K562 (cell line): ENCODE data around the gene COL23A1. TPM values are rescaled to one million over a fixed set of nuclear protein-coding genes. Genes with fewer than 3 reads are reported as not detected.

ENCODE experiments used
- ATAC-seq: fragments of 200-7000 bp; cut with Tn5 transposase; 3 replicates; pipeline ENCODE4 v1.9.1; 2020; ENCODE audit warnings: moderate library complexity
- BruUV-seq: library from RNA; stranded (reverse); fragments of 400-500 nt; replicated peaks from 2 replicates; lab custom pipeline; 2021; lab: Mats Ljungman, UMichigan
- CTCF ChIA-PET: fragments of 300-600 bp; formaldehyde crosslinking; extraction: SDS; loops from one replicate; lab custom pipeline; 2021; ENCODE audit warnings: low intra/inter-chr PET ratio; lab: Yijun Ruan, JAX
- POLR2A ChIA-PET: fragments of 300-600, 350-650 bp; sonication (Branson Sonifier 250); formaldehyde crosslinking; extraction: SDS; loops from one replicate; lab custom pipeline; 2021; ENCODE audit warnings: antibody characterized with exemption, inconsistent platforms; lab: Yijun Ruan, JAX
- DNase-seq, 4 experiments: peaks; one replicate each; pipeline versions ENCODE4 v3.0.0 to v3.0.0-alpha.2; 2011 to 2018; ENCODE audit warnings: low spot score in 3 of 4, mixed read lengths in 3 of 4; ENCODE audit errors: extremely low read depth in 1 of 4
- FAIRE-seq: peaks from 2 replicates; lab custom pipeline; 2011; peaks lifted over from hg19 to GRCh38; lab: Jason Lieb, UNC
- H2AFZ ChIP-seq: 2 replicates; pipeline ENCODE4 v1.6.0; 2011; ENCODE audit warnings: low read depth, low read length, control low read depth, inconsistent platforms
- H3K27ac ChIP-seq: fragments of 200-600 bp; 3 replicates; pipeline ENCODE4 v1.8.0; 2011; ENCODE audit warnings: low read depth, mild to moderate bottlenecking, control low read depth, inconsistent platforms, low read length, moderate library complexity, mixed read lengths; ENCODE audit errors: extremely low read depth
- H3K27me3 ChIP-seq, 2 experiments: fragments of 300-600 bp in 1 of 2; 2 replicates in 1 of 2; 3 replicates in 1 of 2; pipeline versions ENCODE4 v1.6.0 to v1.8.0; 2011; ENCODE audit warnings: inconsistent platforms in 2 of 2, low read length in 2 of 2, mild to moderate bottlenecking in 1 of 2, mixed read lengths in 1 of 2, moderate library complexity in 1 of 2; ENCODE audit not compliant: control insufficient read depth in 2 of 2, insufficient read depth in 2 of 2
- H3K36me3 ChIP-seq: fragments of 300-600 bp; 3 replicates; pipeline ENCODE4 v1.8.0; 2011; ENCODE audit warnings: mild to moderate bottlenecking, low read length, inconsistent platforms; ENCODE audit not compliant: control insufficient read depth, insufficient read depth
- H3K4me1 ChIP-seq, 2 experiments: fragments of 200-600 bp in 1 of 2; replicated peaks in 1 of 2; 2 replicates in 1 of 2; 3 replicates in 1 of 2; pipeline versions ENCODE4 v1.5.1 to v1.8.0; 2011; ENCODE audit warnings: inconsistent platforms in 2 of 2, low read length in 2 of 2, mild to moderate bottlenecking in 1 of 2, mixed read lengths in 1 of 2, moderate library complexity in 1 of 2; ENCODE audit not compliant: control insufficient read depth in 2 of 2, insufficient read depth in 2 of 2
- H3K4me2 ChIP-seq: 2 replicates; pipeline ENCODE4 v1.6.1; 2011; ENCODE audit warnings: low read length, control low read depth, inconsistent platforms, mixed read lengths; ENCODE audit not compliant: insufficient read depth
- H3K4me3 ChIP-seq: fragments of 200-600 bp; sonication (generic), shearing (Covaris generic); 2 replicates; pipeline ENCODE4 v1.5.1; 2016; ENCODE audit warnings: control low read depth, inconsistent platforms
- H3K79me2 ChIP-seq: fragments of 200-600 bp; 3 replicates; pipeline ENCODE4 v1.8.0; 2011; ENCODE audit warnings: low read length, inconsistent platforms; ENCODE audit not compliant: control insufficient read depth, insufficient read depth
- H3K9ac ChIP-seq, 2 experiments: 2 replicates each; pipeline versions ENCODE4 v1.6.0 to v1.6.1; 2011; ENCODE audit warnings: low read depth in 2 of 2, low read length in 2 of 2, control low read depth in 1 of 2, inconsistent platforms in 1 of 2, mild to moderate bottlenecking in 1 of 2, mixed read lengths in 1 of 2; ENCODE audit not compliant: insufficient read depth in 1 of 2
- H3K9me1 ChIP-seq: one replicate; pipeline ENCODE4 v1.6.0; 2011; ENCODE audit warnings: inconsistent platforms, mild to moderate bottlenecking, low read length, moderate library complexity; ENCODE audit not compliant: control insufficient read depth, insufficient read depth
- H3K9me3 ChIP-seq: replicated peaks from 2 replicates; pipeline ENCODE4 v1.5.1; 2011; ENCODE audit warnings: low read depth, low read length, inconsistent platforms; ENCODE audit not compliant: control insufficient read depth, insufficient read depth
- H4K20me1 ChIP-seq: replicated peaks from 2 replicates; pipeline ENCODE4 v1.6.1; 2011; ENCODE audit warnings: low read length, inconsistent platforms, mixed read lengths; ENCODE audit not compliant: control insufficient read depth, insufficient read depth
- CTBP1 ChIP-seq: fragments of 450-650 bp; IDR thresholded peaks from 2 replicates; pipeline ENCODE4 v1.6.1; 2016; ENCODE audit warnings: borderline replicate concordance
- POLR2A ChIP-seq: fragments of 450-650 bp; conservative IDR thresholded peaks from 2 replicates; pipeline ENCODE4 v1.6.1; 2016
- XRCC5 ChIP-seq: fragments of 200-400 bp; formaldehyde crosslinking; IDR thresholded peaks from 2 replicates; pipeline ENCODE4 v1.6.1; 2017; ENCODE audit warnings: low read depth, mild to moderate bottlenecking, low read length
- ZBTB1 ChIP-seq: sonication (generic); formaldehyde crosslinking; IDR thresholded peaks from 2 replicates; pipeline ENCODE4 v1.8.1; 2023; ENCODE audit warnings: missing genetic modification reagents, low read depth, mild to moderate bottlenecking, borderline replicate concordance
- ZBTB40 ChIP-seq, 2 experiments: fragments of 450-650 bp in 1 of 2; sonication (generic) in 1 of 2; formaldehyde crosslinking in 1 of 2; IDR thresholded peaks; 2 replicates each; pipeline versions ENCODE4 v1.7.1 to v1.9.0; 2016 to 2022; ENCODE audit warnings: inconsistent platforms in 1 of 2, mild to moderate bottlenecking in 1 of 2, missing genetic modification reagents in 1 of 2
- ZNF511 ChIP-seq: sonication (generic); formaldehyde crosslinking; IDR thresholded peaks from 2 replicates; pipeline ENCODE4 v1.8.0; 2022; ENCODE audit warnings: mild to moderate bottlenecking, missing genetic modification reagents
- ZNF586 ChIP-seq: fragments of 450-650 bp; formaldehyde crosslinking; conservative IDR thresholded peaks from 2 replicates; pipeline ENCODE4 v1.4.0; 2020; ENCODE audit warnings: mild to moderate bottlenecking, moderate library complexity
- WGBS: fragments of 100-300 bp; shearing (Covaris generic); methylation state at CpG from one replicate; pipeline ENCODE4 v1.1.6; 2016; ENCODE audit warnings: low coverage, mixed read lengths; ENCODE audit not compliant: insufficient coverage; ENCODE audit errors: missing lambda C conversion rate; 5-methylcytosine and 5-hydroxymethylcytosine counted together
- in situ Hi-C: fragments of 300-500 bp; cut with MboI; formaldehyde crosslinking; loops from 4 replicates; pipeline ENCODE4 v1.15.0; 2018; ENCODE audit warnings: inconsistent platforms, mixed read lengths
- intact Hi-C: fragments of 100-400 bp; cut with micrococcal nuclease; formaldehyde crosslinking; loops from 2 replicates; pipeline ENCODE4 v1.14.2; 2022
- polyA plus RNA-seq, 8 experiments: library from polyadenylated mRNA; depleted of rRNA in 4 of 8; stranded (reverse) in 5 of 8; unstranded in 3 of 8; fragments of >200 nt; fragmentation: Nextera tagmentation in 2 of 8; fragmentation: Illumina TruSeq in 1 of 8; extraction: Ambion mirVana in 2 of 8; extraction: Trizol in 1 of 8; gene quantifications; 2 replicates each; pipeline versions ENCODE4 v1.2.1 to v1.2.3, GENCODE V29; 2011 to 2014; ENCODE audit warnings: inconsistent platforms in 1 of 8, missing spikeins in 1 of 8
- total RNA-seq, 7 experiments: library from RNA; depleted of rRNA in 6 of 7; stranded (reverse); fragments of >200 nt in 6 of 7; fragmentation: Illumina TruSeq in 2 of 7; extraction: Trizol in 2 of 7; gene quantifications; 2 replicates each; pipeline versions ENCODE4 v1.2.1 to v1.2.3, GENCODE V29; 2011 to 2021; ENCODE audit warnings: low replicate concordance in 1 of 7
- TF ChIP-seq, protein P1 (sequence below): sonication (generic); formaldehyde crosslinking; IDR thresholded peaks from 2 replicates; pipeline ENCODE4 v1.8.0; 2022; ENCODE audit warnings: mild to moderate bottlenecking, low read depth, missing genetic modification reagents

COL23A1 gene
- total and polyA plus RNA-seq, 9 of the 15 experiments (the other 6 are each of a cell fraction or from before 2014, with no cell fraction given): 0.09 TPM; not detected in 8

DNA sequence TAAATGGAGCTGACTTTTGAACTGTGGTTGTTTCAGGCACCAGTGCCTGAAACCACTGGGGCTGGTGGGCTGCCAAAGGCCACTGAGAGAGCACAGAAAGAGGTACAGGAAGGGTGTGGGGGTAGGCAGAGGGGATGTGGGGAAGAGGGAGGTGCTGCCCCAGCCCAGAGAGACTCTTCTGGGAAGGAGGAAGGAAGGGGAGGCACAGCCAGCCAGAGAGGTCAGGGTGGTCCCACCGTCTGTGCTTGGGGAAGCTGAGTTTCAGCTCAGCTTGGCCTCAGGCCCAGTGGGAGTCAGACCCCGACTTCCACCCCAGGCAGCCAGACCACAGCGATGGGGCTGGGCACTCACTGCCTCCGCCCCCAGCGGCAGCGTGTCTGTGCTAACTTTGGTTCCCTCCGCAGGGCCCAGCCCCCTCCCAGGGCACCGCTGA, 348.9 kb downstream of the COL23A1 start (continued):
- TF ChIP-seq, protein P1, sequence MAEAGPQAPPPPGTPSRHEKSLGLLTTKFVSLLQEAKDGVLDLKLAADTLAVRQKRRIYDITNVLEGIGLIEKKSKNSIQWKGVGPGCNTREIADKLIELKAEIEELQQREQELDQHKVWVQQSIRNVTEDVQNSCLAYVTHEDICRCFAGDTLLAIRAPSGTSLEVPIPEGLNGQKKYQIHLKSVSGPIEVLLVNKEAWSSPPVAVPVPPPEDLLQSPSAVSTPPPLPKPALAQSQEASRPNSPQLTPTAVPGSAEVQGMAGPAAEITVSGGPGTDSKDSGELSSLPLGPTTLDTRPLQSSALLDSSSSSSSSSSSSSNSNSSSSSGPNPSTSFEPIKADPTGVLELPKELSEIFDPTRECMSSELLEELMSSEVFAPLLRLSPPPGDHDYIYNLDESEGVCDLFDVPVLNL (CRISPR knock-in tag): no peak
- TF ChIP-seq ZBTB1 (CRISPR knock-in tag) (no peak), ZNF586 (CRISPR knock-in tag) (no peak), ZNF511 (no peak), CTBP1 (no peak)

GRCh38 chr5:178240766-178241165, 349.4 kb downstream of the COL23A1 start:
- Histone ChIP-seq H3K9me1 (no peaks in the 10 kb centered on the region), H3K9ac (no peak overlapping the region), H3K4me2 (no peak overlapping the region), H3K27me3 (peaks cover 0 to 18% of the 10 kb centered on the region in 2 experiments; a peak in 3 of 5 replicates), H3K4me3 (no peak overlapping the region), H3K79me2 (no peaks in the 10 kb centered on the region), H3K27ac (no peak overlapping the region), H4K20me1 (no peaks in the 10 kb centered on the region; the same call in 1 of the 2 replicates), H3K4me1 (peaks cover 19 to 33% of the 10 kb centered on the region in 2 experiments), H3K36me3 (no peaks in the 10 kb centered on the region), H2AFZ (no peak overlapping the region), H3K9me3 (no peaks in the 10 kb centered on the region)
- intact Hi-C loops: no loop called here
- WGBS: 42% methylated on average over 9 of the region's 9 CpGs
- DNase-seq: no peak
- no TSS peak for BruUV-seq
- no peak for ATAC-seq
- ChIA-PET CTCF (no interaction called here), POLR2A (interaction anchor here (0.6 to 0.9 kb wide), 2 partner anchors 12 to 209 kb away, joined by 3 read pairs; no protein-coding TSS in a partner anchor)
- no peak for FAIRE-seq
- TF ChIP-seq POLR2A (no peak), XRCC5 (no peak), ZBTB40 (IDR thresholded peaks at IDR 0.05) (peak; percentile 29; the same call in 1 of the 2 replicates), ZBTB40 (CRISPR knock-in tag; IDR thresholded peaks at IDR 0.05) (no peak)
- in situ Hi-C loops: no loop called here
